Endothelial cell (in vitro differentiated cells): Measurements from ENCODE around the gene CASZ1. TPM values are rescaled to one million over a fixed set of nuclear protein-coding genes. Genes with fewer than 3 reads are reported as not detected.

ENCODE experiments used
- DNase-seq: peaks from one replicate; pipeline ENCODE4 v3.0.0; 2021; ENCODE audit warnings: low spot score
- H3K27ac Mint-ChIP-seq: one replicate; pipeline ENCODE4 v1.8.0; 2021; ENCODE audit warnings: mixed read lengths, inconsistent platforms; ENCODE audit not compliant: unreplicated experiment
- H3K27me3 Mint-ChIP-seq: one replicate; pipeline ENCODE4 v1.8.0; 2021; ENCODE audit warnings: mild to moderate bottlenecking, moderate library complexity, mixed read lengths, inconsistent platforms; ENCODE audit not compliant: unreplicated experiment
- H3K36me3 Mint-ChIP-seq: one replicate; pipeline ENCODE4 v1.8.0; 2021; ENCODE audit warnings: mild to moderate bottlenecking, low read depth, mixed read lengths, inconsistent platforms; ENCODE audit not compliant: unreplicated experiment
- H3K4me1 Mint-ChIP-seq: one replicate; pipeline ENCODE4 v1.8.0; 2021; ENCODE audit warnings: mild to moderate bottlenecking, mixed read lengths, inconsistent platforms; ENCODE audit not compliant: unreplicated experiment
- H3K4me3 Mint-ChIP-seq: one replicate; pipeline ENCODE4 v1.8.0; 2021; ENCODE audit warnings: mild to moderate bottlenecking, mixed read lengths, inconsistent platforms; ENCODE audit not compliant: unreplicated experiment
- H3K9me3 Mint-ChIP-seq: one replicate; pipeline ENCODE4 v1.8.0; 2021; ENCODE audit warnings: mixed read lengths, inconsistent platforms; ENCODE audit not compliant: unreplicated experiment
- total RNA-seq: library from RNA; stranded (reverse); fragmentation: NEBNext Ultra II Directional; extraction: Animal tissue kit (Norgen Biotek cat#: 25700); gene quantifications from one replicate; pipeline ENCODE4 v1.2.1, GENCODE V29; 2021; ENCODE audit not compliant: unreplicated experiment
- TF ChIP-seq, protein P1 (sequence below): fragments of 200-600 bp; sonication (generic); IDR thresholded peaks from one replicate; pipeline ENCODE4 v1.5.0; 2021; ENCODE audit warnings: antibody characterized with exemption; ENCODE audit not compliant: unreplicated experiment

Gene CASZ1
- total RNA-seq, 1 donor from 2014 or later, result 6.3 TPM

GRCh38 chr1:10688409-10688786 is 108.0 kb downstream of the CASZ1 start:
- Mint-ChIP-seq H3K9me3 (no peaks in the 10 kb centered on the region), H3K4me3 (no peak overlapping the region), H3K4me1 (peaks cover 25% of the 10 kb centered on the region), H3K27me3 (peaks cover 12% of the 10 kb centered on the region), H3K36me3 (no peaks in the 10 kb centered on the region), H3K27ac (no peak overlapping the region)
- DNase-seq, result no peak
- TF ChIP-seq, protein P1, sequence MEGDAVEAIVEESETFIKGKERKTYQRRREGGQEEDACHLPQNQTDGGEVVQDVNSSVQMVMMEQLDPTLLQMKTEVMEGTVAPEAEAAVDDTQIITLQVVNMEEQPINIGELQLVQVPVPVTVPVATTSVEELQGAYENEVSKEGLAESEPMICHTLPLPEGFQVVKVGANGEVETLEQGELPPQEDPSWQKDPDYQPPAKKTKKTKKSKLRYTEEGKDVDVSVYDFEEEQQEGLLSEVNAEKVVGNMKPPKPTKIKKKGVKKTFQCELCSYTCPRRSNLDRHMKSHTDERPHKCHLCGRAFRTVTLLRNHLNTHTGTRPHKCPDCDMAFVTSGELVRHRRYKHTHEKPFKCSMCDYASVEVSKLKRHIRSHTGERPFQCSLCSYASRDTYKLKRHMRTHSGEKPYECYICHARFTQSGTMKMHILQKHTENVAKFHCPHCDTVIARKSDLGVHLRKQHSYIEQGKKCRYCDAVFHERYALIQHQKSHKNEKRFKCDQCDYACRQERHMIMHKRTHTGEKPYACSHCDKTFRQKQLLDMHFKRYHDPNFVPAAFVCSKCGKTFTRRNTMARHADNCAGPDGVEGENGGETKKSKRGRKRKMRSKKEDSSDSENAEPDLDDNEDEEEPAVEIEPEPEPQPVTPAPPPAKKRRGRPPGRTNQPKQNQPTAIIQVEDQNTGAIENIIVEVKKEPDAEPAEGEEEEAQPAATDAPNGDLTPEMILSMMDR, result no peak

GRCh38 chr1:10687782-10688408 is 108.6 kb downstream of the CASZ1 start:
- peaks cover 27% of the 10 kb centered on the region for H3K4me1 Mint-ChIP-seq
- no peak overlapping the region for H3K27ac Mint-ChIP-seq

DNA sequence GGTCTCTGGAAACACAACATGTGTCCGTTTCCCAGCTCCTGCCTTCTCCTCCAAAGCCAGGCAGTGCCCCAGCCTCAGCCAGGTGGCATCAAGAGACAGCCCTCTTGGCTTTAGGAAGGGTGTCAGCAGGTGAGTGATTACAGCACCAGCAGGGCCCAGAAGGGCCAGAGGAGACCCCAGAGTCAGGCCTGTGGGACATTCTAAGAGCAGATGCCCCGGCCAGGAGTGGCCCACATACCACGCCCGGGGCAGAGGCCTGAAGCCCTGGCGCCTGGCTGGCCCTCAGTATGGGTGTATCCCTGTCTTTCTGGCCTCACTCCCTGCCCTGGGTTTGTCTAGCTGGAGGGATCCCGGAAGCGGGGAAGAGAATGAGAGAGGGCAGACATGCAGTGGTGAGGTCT is 109.2 kb downstream of the CASZ1 start:
- Mint-ChIP-seq H3K36me3 (no peaks in the 10 kb centered on the region), H3K4me3 (no peak overlapping the region), H3K9me3 (no peaks in the 10 kb centered on the region), H3K4me1 (peaks cover 28% of the 10 kb centered on the region), H3K27ac (no peak overlapping the region), H3K27me3 (peaks cover 7% of the 10 kb centered on the region)
- TF ChIP-seq, protein P1, result no peak
- DNase-seq, result no peak

More at GRCh38 chr1:10687782-10688408, 108.6 kb downstream of the CASZ1 start:
- no peaks in the 10 kb centered on the region for H3K36me3 Mint-ChIP-seq
- TF ChIP-seq, protein P1, result no peak
- no peak for DNase-seq
- H3K9me3 Mint-ChIP-seq, result no peaks in the 10 kb centered on the region
- peaks cover 10% of the 10 kb centered on the region for H3K27me3 Mint-ChIP-seq
- no peak overlapping the region for H3K4me3 Mint-ChIP-seq

GRCh38 chr1:10686404-10687040 is 109.9 kb downstream of the CASZ1 start:
- H3K27me3 Mint-ChIP-seq, result peaks cover 9% of the 10 kb centered on the region
- H3K27ac Mint-ChIP-seq, result no peak overlapping the region
- TF ChIP-seq, protein P1, result no peak
- H3K9me3 Mint-ChIP-seq, result no peaks in the 10 kb centered on the region
- DNase-seq, result no peak
- no peak overlapping the region for H3K4me3 Mint-ChIP-seq
- no peaks in the 10 kb centered on the region for H3K36me3 Mint-ChIP-seq
- H3K4me1 Mint-ChIP-seq, result peaks cover 28% of the 10 kb centered on the region

- Mint-ChIP-seq H3K27me3 (peaks cover 9% of the 10 kb centered on the region), H3K36me3 (no peaks in the 10 kb centered on the region), H3K4me3 (no peak overlapping the region), H3K27ac (no peak overlapping the region), H3K9me3 (no peaks in the 10 kb centered on the region), H3K4me1 (peaks cover 31% of the 10 kb centered on the region)
- TF ChIP-seq, protein P1, result no peak
- no peak for DNase-seq
These were observed 110.5 kb downstream of the CASZ1 start for GRCh38 chr1:10685808-10686403.
